WTC11 (cell line): ENCODE results near the gene HMGN4.

ENCODE experiments used
- ATF3 ChIP-seq: sonication (generic); formaldehyde crosslinking; conservative IDR thresholded peaks from 2 replicates; pipeline ENCODE4 v1.8.1; 2022; ENCODE audit warnings: mild to moderate bottlenecking, missing genetic modification reagents
- CTCF ChIP-seq: fragments of 200-600 bp; IDR thresholded peaks from 2 replicates; pipeline ENCODE4 v1.8.0; 2022; ENCODE audit warnings: antibody characterized with exemption
- ESRRA ChIP-seq: sonication (generic); formaldehyde crosslinking; IDR thresholded peaks from 2 replicates; pipeline ENCODE4 v1.8.1; 2022; ENCODE audit warnings: mild to moderate bottlenecking, missing genetic modification reagents, borderline replicate concordance
- GTF2I ChIP-seq: fragments of 250-450 bp; sonication (Bioruptor Pico); conservative IDR thresholded peaks from 2 replicates; pipeline ENCODE4 v1.4.0; 2021; ENCODE audit warnings: mild to moderate bottlenecking
- NR3C1 ChIP-seq: sonication (generic); formaldehyde crosslinking; conservative IDR thresholded peaks from 2 replicates; pipeline ENCODE4 v1.8.1; 2023; ENCODE audit warnings: low read depth, mild to moderate bottlenecking, missing genetic modification reagents
- PREB ChIP-seq: sonication (generic); formaldehyde crosslinking; IDR thresholded peaks from 2 replicates; pipeline ENCODE4 v1.8.1; 2022; ENCODE audit warnings: mild to moderate bottlenecking, missing genetic modification reagents, moderate library complexity, borderline replicate concordance
- STAT6 ChIP-seq: sonication (generic); formaldehyde crosslinking; conservative IDR thresholded peaks from 2 replicates; pipeline ENCODE4 v1.8.1; 2023; ENCODE audit warnings: mild to moderate bottlenecking, low read depth, missing genetic modification reagents, moderate library complexity
- TP53 ChIP-seq: sonication (generic); formaldehyde crosslinking; IDR thresholded peaks from 2 replicates; pipeline ENCODE4 v1.8.1; 2023; ENCODE audit warnings: mild to moderate bottlenecking, missing genetic modification reagents
- ZSCAN18 ChIP-seq: fragments of 250-450 bp; sonication (Bioruptor Pico); IDR thresholded peaks from 2 replicates; pipeline ENCODE4 v2.1.2; 2022; ENCODE audit warnings: mild to moderate bottlenecking, moderate library complexity

- TF ChIP-seq CTCF = no peak
- TF ChIP-seq GTF2I = no peak
- TF ChIP-seq TP53 (CRISPR knock-in tag) = no peak
- no peak for TF ChIP-seq ESRRA (CRISPR knock-in tag)
- TF ChIP-seq STAT6 (CRISPR knock-in tag) = no peak
- TF ChIP-seq PREB (CRISPR knock-in tag) = no peak
- TF ChIP-seq ZSCAN18 (CRISPR knock-in tag) = no peak
- no peak for TF ChIP-seq NR3C1
- no peak for TF ChIP-seq ATF3 (CRISPR knock-in tag)
These were observed 55.3 kb downstream of the HMGN4 start for GRCh38 chr6:26593278-26594130.
